Hematopoietic multipotent progenitor cell treated with erythropoietin and hydrocortisone succinate and interleukin-3 and kit ligand, for 4 days (in vitro differentiated cells): ENCODE results near the gene CREB3L4.
A peak's percentile ranks its signal among the peaks of the same experiment; 100 is the strongest.

Experiments used
- DNase-seq: peaks from one replicate; pipeline ENCODE4 v3.0.0-alpha.2; 2015

CREB3L4 gene, protein sequence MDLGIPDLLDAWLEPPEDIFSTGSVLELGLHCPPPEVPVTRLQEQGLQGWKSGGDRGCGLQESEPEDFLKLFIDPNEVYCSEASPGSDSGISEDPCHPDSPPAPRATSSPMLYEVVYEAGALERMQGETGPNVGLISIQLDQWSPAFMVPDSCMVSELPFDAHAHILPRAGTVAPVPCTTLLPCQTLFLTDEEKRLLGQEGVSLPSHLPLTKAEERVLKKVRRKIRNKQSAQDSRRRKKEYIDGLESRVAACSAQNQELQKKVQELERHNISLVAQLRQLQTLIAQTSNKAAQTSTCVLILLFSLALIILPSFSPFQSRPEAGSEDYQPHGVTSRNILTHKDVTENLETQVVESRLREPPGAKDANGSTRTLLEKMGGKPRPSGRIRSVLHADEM

DNA sequence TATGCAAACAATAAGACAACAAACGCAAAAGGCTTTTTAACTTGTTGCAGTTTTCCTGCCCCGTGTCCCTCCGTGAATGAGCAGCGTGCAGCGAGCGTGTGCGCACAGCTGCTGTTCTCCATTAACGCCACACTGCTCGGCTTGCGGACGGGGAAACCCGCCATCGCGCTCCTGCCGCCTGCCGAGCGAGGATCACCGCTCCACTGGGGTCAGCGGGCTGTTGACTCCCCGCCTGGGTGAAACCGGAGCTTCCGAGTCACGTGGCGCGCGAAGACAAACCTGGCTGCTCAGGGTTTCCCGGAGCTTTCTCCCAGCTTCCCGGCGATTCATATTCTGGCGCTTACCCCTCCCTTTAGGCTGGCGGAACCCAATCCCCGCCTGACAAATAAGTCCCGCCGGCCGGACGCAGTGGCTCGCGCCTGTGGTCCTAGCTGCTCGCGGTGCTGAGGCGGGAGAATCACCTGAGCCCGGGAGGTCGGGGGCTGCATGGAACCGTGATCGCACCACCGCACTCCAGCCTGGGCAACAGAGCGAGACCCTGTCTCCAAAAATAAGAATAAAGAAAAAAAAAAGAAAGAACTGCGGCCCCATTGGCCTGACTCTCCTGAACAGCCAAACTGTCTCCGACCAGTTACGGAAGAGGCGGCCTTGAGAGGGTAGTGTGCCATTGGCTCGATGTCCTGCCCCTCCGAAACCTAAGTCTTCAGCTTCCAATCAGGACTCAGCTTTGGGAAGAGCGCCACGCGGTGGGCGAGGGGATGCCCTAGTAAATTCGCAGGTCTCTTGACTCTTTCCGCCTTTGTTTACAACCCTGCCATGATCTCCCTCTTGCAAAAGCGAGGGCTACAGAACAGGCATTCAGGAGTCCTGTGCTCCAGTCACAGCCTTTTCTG, at the start of gene CREB3L4:
Gene CREB3L4 (plus strand): TSS at position 796 of the 893 bp plus-strand sequence. CDS start 624 bp downstream, outside the sequence.
- DNase-seq = peak; percentile 99

DNA sequence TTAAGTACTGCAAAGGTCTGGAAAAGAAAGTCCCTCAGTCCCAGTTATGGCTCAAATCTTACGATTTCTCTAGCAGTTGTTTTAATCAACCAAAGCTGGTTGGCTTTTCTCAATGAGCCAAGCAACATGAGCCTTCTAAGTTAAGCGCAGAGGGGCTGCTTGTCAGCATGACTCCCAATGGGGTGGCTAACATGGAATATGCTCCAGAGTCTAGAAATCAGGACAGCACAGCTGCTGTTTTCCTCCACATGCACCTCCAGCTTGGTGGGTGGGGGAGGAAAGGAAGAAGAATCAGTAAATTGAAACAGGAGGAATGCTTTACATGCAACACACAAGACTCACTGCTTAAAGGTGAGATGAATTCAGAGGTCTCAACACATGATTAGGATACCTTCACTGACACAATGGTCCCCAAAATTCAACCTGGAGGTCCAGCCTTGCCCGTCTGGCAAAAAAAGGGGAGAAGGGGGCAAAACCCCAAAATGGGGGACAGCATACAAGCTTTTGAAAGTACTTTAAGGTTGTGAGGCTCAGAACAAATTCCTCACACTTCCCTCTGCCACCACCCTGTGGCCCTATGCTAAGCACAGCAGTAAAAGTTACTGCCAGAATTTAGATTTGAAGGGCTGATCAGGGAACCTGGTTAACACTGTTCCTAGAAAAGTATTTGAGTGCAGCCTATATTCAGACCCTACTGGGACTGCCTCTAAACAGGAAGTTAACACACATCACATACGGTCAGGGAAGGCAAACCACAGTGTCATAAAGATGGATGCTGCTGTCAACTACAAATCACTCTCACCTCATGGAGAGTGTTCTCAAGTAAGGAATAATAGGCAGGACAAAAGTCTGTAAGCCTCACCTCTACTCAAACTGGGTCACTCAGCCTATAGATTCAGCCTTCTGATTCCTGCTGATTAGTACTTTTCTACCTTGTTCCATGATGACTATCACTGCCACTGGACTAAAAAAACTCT, 47.5 kb upstream of the CREB3L4 start:
- peak; percentile 82 for DNase-seq

- DNase-seq = no peak
Observed at GRCh38 chr1:153921080-153921802, 46.5 kb upstream of the CREB3L4 start.

- peak; percentile 20 for DNase-seq
Observed at GRCh38 chr1:153921803-153922075, 46.0 kb upstream of the CREB3L4 start.

DNA sequence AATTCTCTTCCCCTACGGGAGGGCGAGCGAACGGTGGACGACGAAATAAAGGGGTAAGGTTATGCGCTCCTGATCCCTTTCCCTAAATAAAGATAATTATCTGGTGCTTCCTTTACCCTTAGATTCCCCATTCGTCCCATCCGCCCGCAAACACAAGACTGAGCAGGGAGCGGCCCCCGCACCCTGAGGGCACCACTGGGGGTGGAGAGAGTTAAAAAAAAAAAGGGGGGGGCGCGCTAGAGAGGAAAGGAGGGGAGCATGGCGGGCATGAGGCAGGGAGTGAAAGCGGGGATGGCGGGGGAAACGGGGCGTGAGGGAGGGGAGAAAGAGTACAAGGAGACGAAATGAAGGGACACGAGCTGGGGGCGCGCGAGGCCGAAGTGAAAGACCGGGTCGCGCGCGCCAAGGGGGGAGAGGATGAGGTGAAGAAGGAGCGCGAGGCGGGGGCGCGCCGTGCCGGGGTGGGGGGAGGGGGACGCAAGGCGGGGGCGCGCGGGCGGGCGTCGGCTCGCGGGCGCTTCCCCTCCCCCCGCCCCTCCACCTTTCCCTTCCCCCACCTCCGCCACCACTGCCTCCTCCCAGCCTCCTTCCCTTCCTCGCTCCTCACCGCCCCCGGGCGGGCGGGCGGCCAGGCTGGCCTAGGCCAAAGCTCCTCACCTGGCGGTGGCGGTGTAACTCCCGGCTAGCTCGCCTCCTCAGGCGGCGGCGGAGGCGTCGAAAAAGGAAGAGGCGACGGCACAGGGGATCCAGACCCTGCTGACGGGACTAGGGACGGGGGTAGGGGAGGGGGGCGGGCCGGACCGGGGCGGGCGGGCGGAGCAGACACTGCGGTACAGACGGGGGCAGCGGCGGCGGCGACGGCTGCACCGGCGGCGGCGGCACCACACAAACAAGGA, 45.4 kb upstream of the CREB3L4 start:
- peak; percentile 84 for DNase-seq

GRCh38 chr1:153922972-153923925, 44.5 kb upstream of the CREB3L4 start, which contains the start of gene GATAD2B:
Gene GATAD2B, minus strand, starts transcription at chr1:153922972. Its CDS starts 94,625 bp downstream, at chr1:153828347.
- peak; percentile 100 for DNase-seq

DNA sequence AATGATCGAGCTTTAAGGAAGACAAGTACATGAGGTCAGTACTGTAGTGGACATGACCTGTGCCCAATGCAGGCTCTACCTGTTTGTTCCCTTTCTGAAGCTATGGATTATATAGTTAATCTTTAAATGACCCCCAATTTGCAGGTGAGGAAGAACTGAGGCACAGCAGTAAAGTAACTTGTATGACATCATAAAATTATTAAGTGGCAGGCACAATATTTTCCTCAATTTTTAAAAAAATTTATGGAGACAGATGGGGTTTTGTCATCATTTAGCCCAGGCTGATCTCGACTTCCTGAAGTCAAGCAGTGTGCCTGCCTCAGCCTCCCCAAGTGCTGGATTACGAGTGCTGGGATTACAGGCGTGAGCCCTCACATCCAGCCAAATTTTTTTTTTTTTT, 41.3 kb upstream of the CREB3L4 start:
- DNase-seq = no peak

DNA sequence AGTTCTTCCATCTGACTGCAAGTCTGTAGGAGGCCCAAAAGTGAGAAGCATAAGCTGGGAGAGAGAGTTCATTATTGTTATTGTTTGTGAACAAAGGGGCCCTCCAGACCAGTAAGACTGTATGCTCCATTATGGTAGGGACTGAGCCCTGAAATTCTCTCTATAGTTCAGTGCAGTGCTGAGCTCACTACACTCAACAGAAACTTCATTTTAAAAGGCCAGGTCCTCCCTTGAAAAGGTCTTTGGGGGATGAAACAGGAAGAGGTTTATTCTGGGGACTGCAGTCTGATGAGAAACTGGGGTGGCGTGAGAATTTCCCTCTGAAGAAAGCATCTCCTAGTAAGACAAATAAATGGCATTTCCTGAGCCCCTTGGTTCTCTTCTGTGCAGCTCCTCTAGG, 39.5 kb upstream of the CREB3L4 start:
- no peak for DNase-seq

DNA sequence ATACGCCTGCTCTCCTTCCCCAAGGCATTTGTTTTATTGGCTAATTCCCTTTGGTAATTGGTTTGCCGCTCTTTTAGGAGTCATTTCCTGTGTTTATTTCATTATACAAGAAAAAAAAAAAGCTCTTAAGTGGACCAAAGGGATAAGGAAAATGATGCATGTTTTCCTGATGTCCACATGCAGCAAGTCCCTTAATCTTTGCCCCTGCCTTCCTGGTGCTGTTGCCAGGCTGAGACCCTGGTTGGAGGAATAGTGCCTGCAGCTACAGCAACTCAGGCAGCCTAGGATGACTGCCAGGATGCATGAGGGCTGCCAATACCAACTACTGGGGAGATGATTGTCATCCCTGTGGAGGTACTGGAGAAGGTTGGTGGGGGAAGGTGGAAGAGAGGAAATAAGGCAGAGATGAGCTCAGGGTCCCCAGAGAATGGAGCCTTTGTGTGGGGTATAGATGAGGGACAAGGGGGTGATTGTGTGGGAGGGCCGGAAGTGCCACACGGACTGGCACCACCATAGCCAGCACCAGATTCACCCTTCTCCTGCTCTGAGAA, 38.8 kb upstream of the CREB3L4 start:
- no peak for DNase-seq

- no peak for DNase-seq
Observed at GRCh38 chr1:153929426-153929825, 38.3 kb upstream of the CREB3L4 start.

GRCh38 chr1:153929981-153930948, 37.4 kb upstream of the CREB3L4 start:
- DNase-seq = no peak

GRCh38 chr1:153932156-153933131, 35.3 kb upstream of the CREB3L4 start:
- DNase-seq = no peak

- no peak for DNase-seq
Observed at GRCh38 chr1:153933430-153933829, 34.3 kb upstream of the CREB3L4 start.

- no peak for DNase-seq
Observed at GRCh38 chr1:153933955-153934354, 33.7 kb upstream of the CREB3L4 start.

- DNase-seq = no peak
Observed at GRCh38 chr1:153934746-153935145, 33.0 kb upstream of the CREB3L4 start.

- DNase-seq = no peak
Observed at GRCh38 chr1:153936011-153936802, 31.5 kb upstream of the CREB3L4 start.
